ENCODE measurements around the gene KIAA0586. TPM values are rescaled to one million over a fixed set of nuclear protein-coding genes. Genes with fewer than 3 reads are reported as not detected.
A peak's percentile ranks its signal among the peaks of the same experiment; 100 is the strongest.
"Not testable (repeated sequence)": the region's sequence is repeated elsewhere in the genome, so short reads cannot be mapped to it uniquely, and the experiment has no call there.

The KIAA0586 gene
- total and polyA plus RNA-seq, 8 donors, result 3.9 to 12.4 (median 5.4) TPM

DNA sequence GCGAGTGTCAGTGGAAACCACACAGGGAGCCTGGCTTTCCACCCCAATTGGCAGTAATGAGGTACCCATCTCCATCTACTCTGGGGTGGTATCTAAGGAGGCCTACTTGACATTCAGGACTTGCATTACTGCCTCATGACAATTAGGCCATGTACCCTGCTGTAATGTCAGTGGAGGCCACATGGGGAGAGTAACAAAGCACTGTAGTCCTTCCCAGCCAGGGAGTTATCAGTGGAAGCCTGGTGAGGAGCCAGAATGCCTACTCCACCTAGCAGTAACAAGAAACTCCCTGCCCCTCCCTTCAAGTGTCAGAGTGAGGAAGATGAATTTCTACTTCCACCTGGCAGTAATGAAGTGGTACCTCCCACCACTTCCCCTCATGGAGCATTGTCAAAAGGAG is 12.7 kb upstream of the KIAA0586 start:
- Histone ChIP-seq H3K27ac (no peak overlapping the region), H3K36me3 (peaks cover 0 to 24% (median 14%) of the 10 kb centered on the region in 3 donors), H3K27me3 (no peaks in the 10 kb centered on the region), H3K4me3 (no peak overlapping the region), H3K4me1 (peaks cover 0 to 5% (median 3%) of the 10 kb centered on the region in 3 donors), H3K9me3 (no peaks in the 10 kb centered on the region)
- TF ChIP-seq, protein P1, sequence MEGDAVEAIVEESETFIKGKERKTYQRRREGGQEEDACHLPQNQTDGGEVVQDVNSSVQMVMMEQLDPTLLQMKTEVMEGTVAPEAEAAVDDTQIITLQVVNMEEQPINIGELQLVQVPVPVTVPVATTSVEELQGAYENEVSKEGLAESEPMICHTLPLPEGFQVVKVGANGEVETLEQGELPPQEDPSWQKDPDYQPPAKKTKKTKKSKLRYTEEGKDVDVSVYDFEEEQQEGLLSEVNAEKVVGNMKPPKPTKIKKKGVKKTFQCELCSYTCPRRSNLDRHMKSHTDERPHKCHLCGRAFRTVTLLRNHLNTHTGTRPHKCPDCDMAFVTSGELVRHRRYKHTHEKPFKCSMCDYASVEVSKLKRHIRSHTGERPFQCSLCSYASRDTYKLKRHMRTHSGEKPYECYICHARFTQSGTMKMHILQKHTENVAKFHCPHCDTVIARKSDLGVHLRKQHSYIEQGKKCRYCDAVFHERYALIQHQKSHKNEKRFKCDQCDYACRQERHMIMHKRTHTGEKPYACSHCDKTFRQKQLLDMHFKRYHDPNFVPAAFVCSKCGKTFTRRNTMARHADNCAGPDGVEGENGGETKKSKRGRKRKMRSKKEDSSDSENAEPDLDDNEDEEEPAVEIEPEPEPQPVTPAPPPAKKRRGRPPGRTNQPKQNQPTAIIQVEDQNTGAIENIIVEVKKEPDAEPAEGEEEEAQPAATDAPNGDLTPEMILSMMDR (IDR thresholded peaks at IDR 0.05), result no peak
- FAIRE-seq (no peak), ATAC-seq (peak in 1 of 4 donors; percentile 41), DNase-seq (no peak)
- intact Hi-C loops (cut with DNase I), result no loop called here
- WGBS, 2 donors, result 98 to 100% methylated on average over 1 of the region's 1 CpG

GRCh38 chr14:58415636-58416547 is 11.6 kb upstream of the KIAA0586 start:
- Histone ChIP-seq H3K27ac (no peak overlapping the region), H3K4me1 (peaks cover 0 to 5% (median 3%) of the 10 kb centered on the region in 3 donors), H3K9me3 (no peaks in the 10 kb centered on the region), H3K36me3 (peaks cover 0 to 14% (median 11%) of the 10 kb centered on the region in 3 donors), H3K27me3 (no peaks in the 10 kb centered on the region), H3K4me3 (no peak overlapping the region)
- intact Hi-C loops (cut with DNase I), result no loop called here
- no peak for FAIRE-seq
- WGBS, 2 donors, result 97% methylated on average over 10 of the region's 10 CpGs
- no peak for DNase-seq
- no peak for ATAC-seq
- TF ChIP-seq, protein P1 (IDR thresholded peaks at IDR 0.05), result no peak

GRCh38 chr14:58416934-58417333 is 10.6 kb upstream of the KIAA0586 start:
- H3K4me3 ChIP-seq; ATAC-seq; H3K27ac ChIP-seq; H3K9me3 ChIP-seq; H3K36me3 ChIP-seq; H3K4me1 ChIP-seq; FAIRE-seq; DNase-seq; intact Hi-C loops (cut with DNase I); H3K27me3 ChIP-seq: not testable (repeated sequence)
- 90 to 97% methylated on average over 1 of the region's 1 CpG for WGBS, 2 donors

DNA sequence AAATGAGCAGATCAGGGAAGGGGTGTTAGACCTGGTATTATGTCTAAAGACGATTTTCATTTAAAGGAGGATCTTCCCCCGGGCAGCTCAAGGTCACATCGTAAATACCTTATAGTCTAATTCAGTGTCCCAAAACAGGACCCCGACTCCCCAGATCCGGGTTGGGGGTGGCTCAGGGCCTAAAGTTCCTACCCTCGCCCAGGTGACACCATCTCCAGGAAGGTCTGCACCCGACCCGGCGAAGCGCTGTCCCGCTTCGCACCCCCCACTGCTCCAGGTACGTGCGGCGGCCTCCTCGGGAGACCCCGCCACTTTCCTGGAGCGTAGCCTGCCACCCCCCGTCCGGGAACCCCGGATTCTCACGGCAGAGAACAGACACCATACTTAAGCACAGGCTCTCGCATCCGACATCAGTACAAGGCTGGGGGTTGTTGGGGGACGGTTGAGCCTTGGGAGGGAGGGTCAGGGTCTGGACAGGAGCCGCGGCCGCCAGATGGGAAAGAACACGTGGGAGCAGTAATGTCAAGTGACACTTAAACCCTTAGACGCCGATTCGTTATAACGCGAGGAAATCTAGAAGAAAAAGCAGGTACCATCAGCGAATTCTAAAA is 744 bp upstream of the KIAA0586 start:
- no peaks in the 10 kb centered on the region for H3K27me3 ChIP-seq
- H3K36me3 ChIP-seq, result peaks cover 0 to 3% (median 3%) of the 10 kb centered on the region in 3 donors
- peak overlapping the region; percentile 67 to 92 (median 86) for H3K27ac ChIP-seq
- no peaks in the 10 kb centered on the region for H3K9me3 ChIP-seq
- no peak for FAIRE-seq
- whole genome bisulfite sequencing, 2 donors, result 1% methylated on average over 35 of the region's 35 CpGs
- intact Hi-C loops (cut with DNase I), result no loop called here
- peak; percentile 51 to 77 (median 68) for DNase-seq
- H3K4me3 ChIP-seq, result peak overlapping the region; percentile 75 to 94 (median 80)
- H3K4me1 ChIP-seq, result peaks cover 6 to 20% (median 13%) of the 10 kb centered on the region in 3 donors
- TF ChIP-seq, protein P1 (IDR thresholded peaks at IDR 0.05), result no peak
- peak; percentile 80 to 83 (median 82) for ATAC-seq

DNA sequence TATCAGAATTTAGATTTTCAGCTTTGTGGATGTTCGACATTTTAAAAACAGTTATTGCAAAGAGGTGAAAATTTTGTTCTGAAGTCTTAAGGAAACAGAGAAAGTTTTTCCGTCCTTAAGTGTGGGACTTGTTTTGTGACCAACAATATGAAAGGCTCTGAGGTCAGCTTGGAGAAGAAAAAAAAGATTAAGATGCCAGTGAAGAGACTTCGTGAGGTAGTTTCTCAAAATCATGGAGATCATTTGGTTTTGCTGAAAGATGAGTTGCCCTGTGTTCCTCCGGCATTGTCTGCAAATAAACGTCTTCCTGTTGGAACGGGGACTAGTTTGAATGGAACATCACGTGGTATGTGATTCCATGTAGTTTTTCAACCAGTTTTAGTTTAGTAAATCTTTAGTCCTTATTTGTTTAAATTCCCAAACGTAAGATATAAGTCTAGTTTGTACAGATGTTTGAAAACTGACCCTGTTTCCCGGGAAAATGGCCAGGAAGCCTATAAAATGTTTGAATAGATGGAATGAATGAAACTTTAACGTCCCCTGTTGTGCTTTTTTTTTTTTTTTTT is 682 bp downstream of the KIAA0586 start:
- DNase-seq (no peak), FAIRE-seq (no peak), ATAC-seq (peak in 3 of 4 donors; percentile 27 to 53 (median 33))
- TF ChIP-seq, protein P1 (IDR thresholded peaks at IDR 0.05), result no peak
- Histone ChIP-seq H3K4me3 (peak overlapping the region; percentile 75 to 94 (median 80)), H3K27ac (peak overlapping the region; percentile 67 to 92 (median 86)), H3K27me3 (no peaks in the 10 kb centered on the region), H3K9me3 (no peaks in the 10 kb centered on the region), H3K4me1 (peaks cover 6 to 20% (median 13%) of the 10 kb centered on the region in 3 donors), H3K36me3 (peaks cover 0 to 6% (median 5%) of the 10 kb centered on the region in 3 donors)
- intact Hi-C loops (cut with DNase I), result no loop called here
- WGBS, 2 donors, result 0 to 1% methylated on average over 10 of the region's 10 CpGs
